ENCODE measurements around the gene NLN.

The NLN gene

DNA sequence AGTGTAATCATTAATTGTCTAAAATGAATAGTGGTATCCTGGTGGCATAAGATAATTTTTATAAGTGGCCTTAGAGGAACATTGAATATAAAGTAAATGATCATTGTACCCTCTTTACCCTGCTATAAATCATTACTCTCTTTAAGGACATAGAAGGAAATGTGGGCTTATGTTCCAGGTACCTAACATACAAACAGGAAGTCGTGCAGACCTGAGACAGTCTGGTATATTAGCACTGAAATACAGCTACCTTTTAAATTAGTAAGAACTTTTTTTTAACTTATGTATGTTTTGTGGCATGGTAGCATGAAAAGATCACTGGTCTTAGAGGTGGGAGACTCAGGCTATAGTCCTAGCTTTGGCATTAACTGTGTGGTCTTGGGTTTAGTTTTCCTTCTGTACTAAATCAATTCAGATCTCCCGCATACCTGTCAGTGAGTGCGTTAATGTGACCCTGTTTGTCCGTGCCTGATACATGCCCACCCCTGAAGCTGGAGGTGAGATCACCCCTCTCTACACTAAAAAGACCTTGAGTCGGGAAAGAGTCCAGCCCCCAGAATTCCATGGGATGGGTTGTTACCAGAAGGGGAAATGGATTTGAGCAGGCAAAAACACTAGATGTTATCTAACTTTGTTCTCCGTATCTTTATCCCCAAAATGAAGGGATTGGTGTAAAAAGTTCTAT, 145.0 kb downstream of the NLN start:
- Histone ChIP-seq H3K36me3 (ENCODE audit: control insufficient read depth, low read length) (no peaks in the 10 kb centered on the region), H3K9me3 (ENCODE audit: control insufficient read depth, insufficient read depth, low read length) (no peaks in the 10 kb centered on the region), H3K9me2 (replicated peaks; ENCODE audit: control insufficient read depth, low read length) (no peaks in the 10 kb centered on the region), H4K20me1 (ENCODE audit: control insufficient read depth, insufficient read depth, low read depth, low read length) (no peaks in the 10 kb centered on the region), H3K27me3 (ENCODE audit: control insufficient read depth, low read length) (no peaks in the 10 kb centered on the region), H3K27ac (ENCODE audit: low read depth, low read length) (no peak overlapping the region), H3K4me2 (ENCODE audit: low read length) (no peak overlapping the region), H3K4me3 (ENCODE audit: low read length) (no peak overlapping the region), H3K79me2 (ENCODE audit: control insufficient read depth, low read length) (no peaks in the 10 kb centered on the region), H3F3A (ENCODE audit: control insufficient read depth, insufficient read depth) (no peaks in the 10 kb centered on the region), H3K4me1 (ENCODE audit: control insufficient read depth, low read length) (peaks cover 8% of the 10 kb centered on the region)
- TF ChIP-seq EZH2phosphoT487 (IDR thresholded peaks at IDR 0.05; ENCODE audit: borderline replicate concordance, low read length) = no peak
- TF ChIP-seq, protein P1, sequence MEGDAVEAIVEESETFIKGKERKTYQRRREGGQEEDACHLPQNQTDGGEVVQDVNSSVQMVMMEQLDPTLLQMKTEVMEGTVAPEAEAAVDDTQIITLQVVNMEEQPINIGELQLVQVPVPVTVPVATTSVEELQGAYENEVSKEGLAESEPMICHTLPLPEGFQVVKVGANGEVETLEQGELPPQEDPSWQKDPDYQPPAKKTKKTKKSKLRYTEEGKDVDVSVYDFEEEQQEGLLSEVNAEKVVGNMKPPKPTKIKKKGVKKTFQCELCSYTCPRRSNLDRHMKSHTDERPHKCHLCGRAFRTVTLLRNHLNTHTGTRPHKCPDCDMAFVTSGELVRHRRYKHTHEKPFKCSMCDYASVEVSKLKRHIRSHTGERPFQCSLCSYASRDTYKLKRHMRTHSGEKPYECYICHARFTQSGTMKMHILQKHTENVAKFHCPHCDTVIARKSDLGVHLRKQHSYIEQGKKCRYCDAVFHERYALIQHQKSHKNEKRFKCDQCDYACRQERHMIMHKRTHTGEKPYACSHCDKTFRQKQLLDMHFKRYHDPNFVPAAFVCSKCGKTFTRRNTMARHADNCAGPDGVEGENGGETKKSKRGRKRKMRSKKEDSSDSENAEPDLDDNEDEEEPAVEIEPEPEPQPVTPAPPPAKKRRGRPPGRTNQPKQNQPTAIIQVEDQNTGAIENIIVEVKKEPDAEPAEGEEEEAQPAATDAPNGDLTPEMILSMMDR (IDR thresholded peaks at IDR 0.05; ENCODE audit: low read depth, low read length, poor library complexity, severe bottlenecking) = no peak

DNA sequence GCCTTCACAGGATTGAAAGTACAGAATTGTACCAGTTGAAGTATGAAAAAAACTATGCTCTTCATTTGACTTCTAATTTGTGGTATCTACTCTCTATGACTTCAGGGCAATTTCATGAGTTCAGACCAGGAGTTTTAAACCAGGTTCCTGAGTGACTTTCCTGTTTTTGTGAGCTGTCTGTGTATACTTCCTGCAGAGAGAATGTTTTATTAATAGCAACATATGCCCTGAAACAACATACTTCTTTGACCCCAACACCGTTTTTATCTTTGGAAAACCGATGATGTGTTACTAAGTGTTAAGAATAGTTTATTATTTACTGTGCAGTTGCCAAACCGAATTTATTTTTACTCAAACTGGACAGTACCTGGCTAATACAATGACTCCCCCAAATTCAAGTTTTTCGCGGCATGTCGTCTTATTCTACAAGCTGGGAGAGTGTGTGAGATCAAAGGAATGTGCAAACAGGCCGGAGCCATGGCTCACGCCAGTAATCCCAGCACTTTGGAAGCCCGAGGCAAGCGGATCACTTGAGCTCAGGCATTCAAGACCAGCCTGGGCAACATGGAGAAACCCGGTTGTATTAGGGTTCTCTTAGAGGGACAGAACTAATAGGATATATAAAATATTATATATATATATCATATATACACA, 145.7 kb downstream of the NLN start:
- no peak overlapping the region for H3K4me2 ChIP-seq (ENCODE audit: low read length)
- no peaks in the 10 kb centered on the region for H3K9me2 ChIP-seq (replicated peaks; ENCODE audit: control insufficient read depth, low read length)
- no peaks in the 10 kb centered on the region for H3K36me3 ChIP-seq (ENCODE audit: control insufficient read depth, low read length)

DNA sequence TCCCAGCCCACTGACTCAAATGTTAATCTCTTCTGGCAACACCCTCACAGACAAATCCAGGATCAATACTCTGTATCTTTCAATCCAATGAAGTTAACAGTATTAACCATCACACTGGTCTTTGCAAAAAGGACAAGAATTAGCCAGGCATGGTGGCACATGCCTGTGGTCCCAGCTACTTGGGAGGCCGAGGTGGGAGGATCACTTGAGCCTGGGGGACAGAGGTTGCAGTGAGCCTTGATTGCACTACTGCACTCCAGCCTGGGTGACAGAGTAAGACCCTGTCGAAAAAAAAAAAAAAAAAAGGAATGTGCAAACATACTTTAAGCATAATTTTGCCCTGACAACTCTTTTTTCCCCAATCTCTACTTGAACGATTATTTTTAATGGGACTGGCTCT, 146.5 kb downstream of the NLN start:
- Histone ChIP-seq H3F3A (ENCODE audit: control insufficient read depth, insufficient read depth) (no peaks in the 10 kb centered on the region), H3K9me3 (ENCODE audit: control insufficient read depth, insufficient read depth, low read length) (no peaks in the 10 kb centered on the region), H3K79me2 (ENCODE audit: control insufficient read depth, low read length) (no peaks in the 10 kb centered on the region), H3K27me3 (ENCODE audit: control insufficient read depth, low read length) (no peaks in the 10 kb centered on the region), H3K27ac (ENCODE audit: low read depth, low read length) (no peak overlapping the region), H3K4me1 (ENCODE audit: control insufficient read depth, low read length) (peaks cover 8% of the 10 kb centered on the region), H3K4me2 (ENCODE audit: low read length) (no peak overlapping the region), H4K20me1 (ENCODE audit: control insufficient read depth, insufficient read depth, low read depth, low read length) (no peaks in the 10 kb centered on the region), H3K36me3 (ENCODE audit: control insufficient read depth, low read length) (no peaks in the 10 kb centered on the region), H3K4me3 (ENCODE audit: low read length) (no peak overlapping the region), H3K9me2 (replicated peaks; ENCODE audit: control insufficient read depth, low read length) (no peaks in the 10 kb centered on the region)
- no peak for TF ChIP-seq EZH2phosphoT487 (IDR thresholded peaks at IDR 0.05; ENCODE audit: borderline replicate concordance, low read length)
- TF ChIP-seq, protein P1 (IDR thresholded peaks at IDR 0.05; ENCODE audit: low read depth, low read length, poor library complexity, severe bottlenecking) = no peak

More for the DNA sequence above, 145.7 kb downstream of the NLN start:
- H4K20me1 ChIP-seq (ENCODE audit: control insufficient read depth, insufficient read depth, low read depth, low read length) = no peaks in the 10 kb centered on the region
- no peaks in the 10 kb centered on the region for H3K79me2 ChIP-seq (ENCODE audit: control insufficient read depth, low read length)
- no peaks in the 10 kb centered on the region for H3K9me3 ChIP-seq (ENCODE audit: control insufficient read depth, insufficient read depth, low read length)
- H3K4me3 ChIP-seq (ENCODE audit: low read length) = no peak overlapping the region
- H3K4me1 ChIP-seq (ENCODE audit: control insufficient read depth, low read length) = peaks cover 8% of the 10 kb centered on the region
- no peak for TF ChIP-seq EZH2phosphoT487 (IDR thresholded peaks at IDR 0.05; ENCODE audit: borderline replicate concordance, low read length)
- TF ChIP-seq, protein P1 (IDR thresholded peaks at IDR 0.05; ENCODE audit: low read depth, low read length, poor library complexity, severe bottlenecking) = no peak
- no peaks in the 10 kb centered on the region for H3F3A ChIP-seq (ENCODE audit: control insufficient read depth, insufficient read depth)
- H3K27me3 ChIP-seq (ENCODE audit: control insufficient read depth, low read length) = no peaks in the 10 kb centered on the region
- H3K27ac ChIP-seq (ENCODE audit: low read depth, low read length) = no peak overlapping the region

All from DOHH2 (cell line).